ENCODE data around the gene LIN52.

LIN52 gene

DNA sequence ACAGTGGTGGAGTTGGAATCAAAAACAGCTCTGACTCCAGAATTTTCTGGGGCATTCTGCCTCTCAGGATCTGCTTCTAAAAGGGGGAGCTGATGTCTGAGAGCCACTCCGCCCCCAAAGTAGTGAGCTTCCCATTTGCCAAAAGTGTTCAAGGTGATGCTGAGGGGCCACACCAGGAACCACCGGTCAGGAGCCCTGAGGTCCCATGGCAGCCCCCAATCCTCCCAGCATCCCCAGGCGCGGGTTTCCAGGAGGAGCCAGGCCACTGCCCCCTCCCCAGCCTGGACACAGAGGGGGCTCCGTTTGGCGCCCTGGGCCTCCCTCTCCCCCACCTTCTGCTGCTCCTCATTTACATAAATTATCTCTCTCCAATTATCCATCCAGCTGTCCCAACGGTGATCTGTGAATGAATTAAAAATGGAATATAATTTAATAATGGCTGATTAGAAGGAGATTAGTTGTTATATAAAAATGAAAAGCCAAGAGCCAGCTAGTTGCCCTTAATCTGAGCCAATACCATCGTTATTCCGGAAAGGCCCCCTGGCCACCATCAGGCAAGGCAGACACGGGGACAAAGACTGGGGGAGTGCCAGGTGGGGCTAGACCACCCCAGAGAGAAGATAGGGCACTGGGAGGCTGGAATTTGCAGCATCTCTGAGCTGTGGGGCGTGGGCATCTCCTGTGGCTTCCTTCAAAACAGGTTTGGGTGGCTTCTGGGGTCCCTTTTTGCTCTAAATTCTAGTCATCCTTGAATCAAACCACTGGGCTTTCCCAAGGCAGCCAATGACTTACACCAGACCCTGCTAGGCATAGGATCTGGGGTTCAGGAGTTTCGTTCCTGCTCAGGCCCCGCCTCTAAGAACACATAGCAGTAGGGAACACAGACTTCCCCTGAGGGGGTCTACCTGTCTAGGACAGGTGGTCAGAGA is 134.8 kb downstream of the LIN52 start:
- TF ChIP-seq, protein P1, sequence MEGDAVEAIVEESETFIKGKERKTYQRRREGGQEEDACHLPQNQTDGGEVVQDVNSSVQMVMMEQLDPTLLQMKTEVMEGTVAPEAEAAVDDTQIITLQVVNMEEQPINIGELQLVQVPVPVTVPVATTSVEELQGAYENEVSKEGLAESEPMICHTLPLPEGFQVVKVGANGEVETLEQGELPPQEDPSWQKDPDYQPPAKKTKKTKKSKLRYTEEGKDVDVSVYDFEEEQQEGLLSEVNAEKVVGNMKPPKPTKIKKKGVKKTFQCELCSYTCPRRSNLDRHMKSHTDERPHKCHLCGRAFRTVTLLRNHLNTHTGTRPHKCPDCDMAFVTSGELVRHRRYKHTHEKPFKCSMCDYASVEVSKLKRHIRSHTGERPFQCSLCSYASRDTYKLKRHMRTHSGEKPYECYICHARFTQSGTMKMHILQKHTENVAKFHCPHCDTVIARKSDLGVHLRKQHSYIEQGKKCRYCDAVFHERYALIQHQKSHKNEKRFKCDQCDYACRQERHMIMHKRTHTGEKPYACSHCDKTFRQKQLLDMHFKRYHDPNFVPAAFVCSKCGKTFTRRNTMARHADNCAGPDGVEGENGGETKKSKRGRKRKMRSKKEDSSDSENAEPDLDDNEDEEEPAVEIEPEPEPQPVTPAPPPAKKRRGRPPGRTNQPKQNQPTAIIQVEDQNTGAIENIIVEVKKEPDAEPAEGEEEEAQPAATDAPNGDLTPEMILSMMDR (conservative IDR thresholded peaks at IDR 0.05) = no peak
- no peak overlapping the region for H3K27ac ChIP-seq

DNA sequence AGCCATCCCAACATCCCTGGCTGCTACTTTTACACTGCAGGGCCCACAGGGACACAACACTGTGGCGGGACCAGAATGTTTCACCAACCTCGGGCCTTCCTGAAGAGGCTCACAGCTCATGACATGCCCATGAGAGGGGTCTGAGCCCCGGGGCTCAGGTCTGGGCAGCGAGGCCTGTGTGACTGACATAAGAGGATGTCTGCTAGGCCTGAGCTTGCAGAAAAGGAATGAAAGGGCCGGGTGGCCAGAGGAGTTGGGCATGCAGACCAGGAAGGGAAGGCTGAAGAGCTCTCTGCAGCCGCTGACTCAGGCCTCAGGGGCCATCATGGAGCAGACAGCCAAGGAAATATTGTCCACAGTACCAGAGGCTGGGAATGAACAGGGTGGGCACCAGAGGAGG is 136.2 kb downstream of the LIN52 start:
- TF ChIP-seq, protein P1 (conservative IDR thresholded peaks at IDR 0.05) = no peak
- H3K27ac ChIP-seq = no peak overlapping the region

DNA sequence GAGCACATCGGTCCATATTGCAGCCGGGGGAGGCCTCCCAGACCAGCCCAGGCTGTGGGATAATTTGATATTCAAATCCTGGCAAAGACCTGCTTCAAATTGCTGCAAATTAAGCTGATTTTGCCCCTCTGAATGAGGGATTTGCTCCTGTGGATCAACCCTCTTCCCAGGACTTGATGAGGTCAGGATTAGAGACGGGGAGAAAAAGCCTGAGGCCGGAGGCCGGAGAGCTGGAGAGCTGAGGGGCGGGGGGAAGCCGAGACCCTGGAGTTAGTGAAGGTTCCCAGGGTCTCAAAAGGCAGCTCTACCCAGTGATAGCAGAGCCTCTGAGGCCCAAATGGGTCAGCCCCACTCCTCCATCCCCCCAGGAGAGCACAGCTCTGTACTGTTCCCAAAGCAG is 137.0 kb downstream of the LIN52 start:
- TF ChIP-seq, protein P1 (conservative IDR thresholded peaks at IDR 0.05) = no peak
- H3K27ac ChIP-seq = no peak overlapping the region

DNA sequence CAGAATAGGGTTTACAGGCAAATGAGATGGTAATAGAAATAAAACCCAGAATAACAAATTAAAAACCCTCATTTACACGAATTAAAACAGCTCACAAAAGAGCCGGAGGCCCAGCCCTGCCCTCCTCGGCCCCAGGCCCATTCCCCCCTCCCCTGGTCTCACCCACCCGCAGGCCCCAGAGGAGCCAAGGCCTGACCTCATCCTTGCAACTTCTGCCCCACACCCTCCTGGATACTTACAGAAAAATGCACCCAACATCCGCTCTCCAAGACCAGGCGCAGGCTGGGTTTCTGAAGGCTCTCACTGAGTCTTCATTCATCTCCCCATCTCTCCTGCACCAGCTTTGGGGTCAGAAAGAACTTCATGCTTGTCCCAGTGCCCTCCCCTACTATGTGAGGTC is 138.3 kb downstream of the LIN52 start:
- H3K27ac ChIP-seq = no peak overlapping the region
- TF ChIP-seq, protein P1 (conservative IDR thresholded peaks at IDR 0.05) = no peak

DNA sequence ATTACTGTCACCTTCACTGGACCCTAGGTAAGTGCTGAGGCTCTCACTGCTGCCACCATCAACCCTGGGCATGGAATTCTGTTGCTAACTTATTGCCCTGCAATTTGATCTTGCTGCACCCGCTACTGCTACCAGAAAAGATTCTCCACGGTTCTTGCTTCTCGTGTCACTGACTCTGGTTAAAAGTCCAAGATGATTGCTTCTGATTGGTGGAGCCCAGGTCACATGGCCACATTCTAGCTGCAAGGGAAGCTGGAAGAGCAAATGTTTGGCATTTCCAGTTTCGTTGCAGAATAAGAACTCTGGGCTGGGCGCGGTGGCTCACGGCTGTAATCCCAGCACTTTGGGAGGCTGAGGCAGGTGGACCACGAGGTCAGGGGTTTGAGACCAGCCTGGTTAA is 147.0 kb downstream of the LIN52 start:
- TF ChIP-seq, protein P1 (conservative IDR thresholded peaks at IDR 0.05) = no peak

DNA sequence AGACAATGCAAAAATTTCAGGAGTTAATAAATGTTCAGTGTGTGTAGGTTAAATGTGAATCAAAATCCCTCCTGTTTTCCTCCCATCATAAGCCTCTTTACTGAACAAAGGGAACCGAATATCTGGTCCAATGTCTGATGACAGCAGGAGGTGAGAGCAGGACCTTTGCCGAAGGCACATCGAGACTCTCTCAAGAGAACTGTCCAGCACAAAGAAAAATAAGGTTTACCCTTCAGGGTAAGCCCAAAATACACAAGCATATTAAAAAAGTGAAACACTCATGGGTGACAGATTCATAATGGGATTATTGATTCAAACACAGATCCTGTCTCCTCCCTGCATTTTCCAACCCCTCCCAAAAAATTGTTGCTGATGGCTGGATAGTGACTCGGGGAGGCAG is 150.3 kb downstream of the LIN52 start:
- H3K27ac ChIP-seq = no peak overlapping the region
- TF ChIP-seq, protein P1 (conservative IDR thresholded peaks at IDR 0.05) = no peak

More for the DNA sequence above, 147.0 kb downstream of the LIN52 start:
- H3K27ac ChIP-seq = no peak overlapping the region

DNA sequence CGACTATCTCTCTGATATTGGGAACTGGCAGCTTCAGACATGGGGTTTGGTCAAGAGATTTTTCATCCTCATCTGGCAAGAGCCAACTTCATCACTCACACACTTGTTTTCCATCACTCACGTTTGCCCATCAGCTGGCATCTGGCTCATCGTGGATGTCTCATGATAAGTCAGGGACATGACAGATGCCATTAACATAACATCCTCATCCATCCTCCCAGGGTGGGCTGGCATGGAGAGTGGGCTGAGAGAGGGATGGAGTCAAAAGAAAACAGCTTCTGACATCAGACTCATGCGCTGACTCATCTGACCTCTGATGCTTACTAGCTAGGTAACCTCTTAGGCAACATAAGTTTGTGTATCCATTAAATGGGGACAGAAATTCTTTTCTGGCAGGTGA is 152.7 kb downstream of the LIN52 start:
- no peak overlapping the region for H3K27ac ChIP-seq
- TF ChIP-seq, protein P1 (conservative IDR thresholded peaks at IDR 0.05) = no peak

All from VCaP (cell line).